GM10248 (cell line): ENCODE data around the gene ARHGEF1.

Experiments
- CTCF ChIA-PET: fragments of 300-600 bp; sonication (Branson Sonifier 250); formaldehyde crosslinking; extraction: SDS; loops from one replicate; lab custom pipeline; 2021; ENCODE audit warnings: antibody characterized with exemption; lab: Yijun Ruan, JAX
- POLR2A ChIA-PET: fragments of 350-650 bp; sonication (Branson Sonifier 250); formaldehyde crosslinking; extraction: SDS; loops from one replicate; lab custom pipeline; 2020; ENCODE audit warnings: antibody characterized with exemption; lab: Yijun Ruan, JAX
- DNase-seq: peaks from one replicate; pipeline ENCODE4 v3.0.0; 2012; ENCODE audit errors: extremely low spot score
- CTCF ChIP-seq: IDR thresholded peaks from 2 replicates; pipeline ENCODE4 v1.5.1; 2012; ENCODE audit warnings: mild to moderate bottlenecking, low read depth; ENCODE audit errors: extremely low read depth, missing control alignments, control extremely low read depth

Gene ARHGEF1

GRCh38 chr19:41853344-41853743 is 29.6 kb upstream of the ARHGEF1 start:
- no peak for DNase-seq
- ChIA-PET CTCF (interaction anchor here (1.0 to 1.4 kb wide), 2 partner anchors 9 to 68 kb away, joined by 3 read pairs; no protein-coding TSS in a partner anchor), POLR2A (no interaction called here)
- no peak for TF ChIP-seq CTCF

GRCh38 chr19:41853768-41854167 is 29.2 kb upstream of the ARHGEF1 start:
- TF ChIP-seq CTCF, result no peak
- ChIA-PET POLR2A (no interaction called here), CTCF (interaction anchor here (1.0 to 1.4 kb wide), 3 partner anchors 9 to 103 kb away, joined by 3 read pairs; no protein-coding TSS in a partner anchor)

GRCh38 chr19:41859213-41859617 is 23.8 kb upstream of the ARHGEF1 start:
- TF ChIP-seq CTCF, result peak; percentile 25
- ChIA-PET POLR2A (interaction anchor here (0.6 to 2.5 kb wide), 8 partner anchors 10 to 1104 kb away, joined by 3 to 31 read pairs (median 4); partner anchors contain the start of gene RABAC1), CTCF (interaction anchor here (1.1 to 3.7 kb wide), 16 partner anchors 9 to 296 kb away, joined by 3 to 31 read pairs (median 4); no protein-coding TSS in a partner anchor)
- DNase-seq, result no peak

More at GRCh38 chr19:41853768-41854167, 29.2 kb upstream of the ARHGEF1 start:
- no peak for DNase-seq

GRCh38 chr19:41859618-41860418 is 23.2 kb upstream of the ARHGEF1 start, which contains the start of gene RPS19:
Gene RPS19, plus strand, starts transcription at chr19:41860255. Its CDS starts 520 bp downstream, at chr19:41860775.
- peak; percentile 30 for TF ChIP-seq CTCF
- DNase-seq, result peak; percentile 97
- CTCF ChIA-PET, result interaction anchor here (0.7 to 3.7 kb wide), 18 partner anchors 9 to 296 kb away, joined by 3 to 31 read pairs (median 4); no protein-coding TSS in a partner anchor
- POLR2A ChIA-PET, result interaction anchor here (0.6 to 2.5 kb wide), 12 partner anchors 9 to 1105 kb away, joined by 3 to 31 read pairs (median 4); partner anchors contain the start of gene RABAC1

GRCh38 chr19:41860419-41861115 is 22.4 kb upstream of the ARHGEF1 start:
- ChIA-PET CTCF (interaction anchor here (0.7 to 3.7 kb wide), 17 partner anchors 8 to 297 kb away, joined by 3 to 31 read pairs (median 4); no protein-coding TSS in a partner anchor), POLR2A (interaction anchor here (0.6 to 2.5 kb wide), 6 partner anchors 11 to 86 kb away, joined by 3 to 31 read pairs (median 8); no protein-coding TSS in a partner anchor)
- no peak for TF ChIP-seq CTCF
- DNase-seq, result no peak

GRCh38 chr19:41861116-41861768 is 21.7 kb upstream of the ARHGEF1 start:
- POLR2A ChIA-PET, result interaction anchor here (2.2 to 2.5 kb wide), 2 partner anchors 11 to 85 kb away, joined by 12 to 31 read pairs; no protein-coding TSS in a partner anchor

More at GRCh38 chr19:41861116-41861768, 21.7 kb upstream of the ARHGEF1 start:
- CTCF ChIA-PET, result interaction anchor here (0.9 to 3.7 kb wide), 9 partner anchors 8 to 96 kb away, joined by 3 to 31 read pairs (median 4); no protein-coding TSS in a partner anchor
- no peak for TF ChIP-seq CTCF
- no peak for DNase-seq
